IMR-90 (cell line): Measurements from ENCODE around the gene CENPX. TPM values are rescaled to one million over a fixed set of nuclear protein-coding genes. Genes with fewer than 3 reads are reported as not detected.

Experiments used
- ATAC-seq: fragments of 200-7000 bp; cut with Tn5 transposase; 2 replicates; pipeline ENCODE4 v1.9.1; 2020; ENCODE audit warnings: low read depth, mild to moderate bottlenecking, moderate library complexity
- BruUV-seq: library from RNA; stranded (reverse); fragments of 400-500 nt; replicated peaks from 2 replicates; lab custom pipeline; 2021; lab: Mats Ljungman, UMichigan
- CTCF ChIA-PET: fragments of 300-600 bp; formaldehyde crosslinking; extraction: SDS; loops from one replicate; lab custom pipeline; 2021; ENCODE audit warnings: antibody characterized with exemption; lab: Yijun Ruan, JAX
- POLR2A ChIA-PET: fragments of 300-600 bp; sonication (Branson Sonifier 250); formaldehyde crosslinking; loops from one replicate; lab custom pipeline; 2022; ENCODE audit warnings: antibody characterized with exemption; ENCODE audit not compliant: unreplicated experiment; lab: Charles Lee
- DNase-seq: peaks from one replicate; pipeline ENCODE4 v3.0.0; 2013
- H2AFZ ChIP-seq: replicated peaks from 2 replicates; pipeline ENCODE3; 2013; ENCODE audit warnings: low read length, mild to moderate bottlenecking; ENCODE audit not compliant: poor library complexity
- H2AK5ac ChIP-seq: 2 replicates; pipeline ENCODE4 v1.6.1; 2013; ENCODE audit warnings: low read depth, low read length, inconsistent platforms
- H2AK9ac ChIP-seq: replicated peaks from 2 replicates; pipeline ENCODE3; 2013; ENCODE audit warnings: mild to moderate bottlenecking, low read depth, low read length, moderate library complexity; ENCODE audit not compliant: poor library complexity
- H2BK120ac ChIP-seq: 2 replicates; pipeline ENCODE4 v1.6.1; 2013; ENCODE audit warnings: low read depth, low read length, inconsistent platforms
- H2BK15ac ChIP-seq: 3 replicates; pipeline ENCODE4 v1.6.1; 2013; ENCODE audit warnings: low read depth, low read length, inconsistent platforms
- H2BK20ac ChIP-seq: 2 replicates; pipeline ENCODE4 v1.6.1; 2013; ENCODE audit warnings: low read depth, mild to moderate bottlenecking, inconsistent platforms, low read length, moderate library complexity
- H2BK5ac ChIP-seq: 2 replicates; pipeline ENCODE4 v1.6.1; 2013; ENCODE audit warnings: mild to moderate bottlenecking, low read depth, low read length, inconsistent platforms; ENCODE audit not compliant: poor library complexity, severe bottlenecking
- H3K14ac ChIP-seq: replicated peaks from 2 replicates; pipeline ENCODE4 v1.6.1; 2013; ENCODE audit warnings: low read depth, low read length, inconsistent platforms
- H3K18ac ChIP-seq: 2 replicates; pipeline ENCODE4 v1.6.1; 2013; ENCODE audit warnings: low read depth, low read length, control low read depth
- H3K23ac ChIP-seq: 2 replicates; pipeline ENCODE4 v1.6.1; 2013; ENCODE audit warnings: low read depth, low read length, inconsistent platforms
- H3K27ac ChIP-seq: 2 replicates; pipeline ENCODE4 v1.5.1; 2013; ENCODE audit warnings: mild to moderate bottlenecking, control low read depth, low read length; ENCODE audit not compliant: insufficient read depth
- H3K27me3 ChIP-seq: 2 replicates; pipeline ENCODE4 v1.6.1; 2013; ENCODE audit warnings: low read length; ENCODE audit not compliant: control insufficient read depth, insufficient read depth
- H3K36me3 ChIP-seq: 2 replicates; pipeline ENCODE4 v1.6.1; 2013; ENCODE audit warnings: low read length, mixed read lengths; ENCODE audit not compliant: control insufficient read depth, insufficient read depth
- H3K4ac ChIP-seq: 2 replicates; pipeline ENCODE4 v1.6.1; 2013; ENCODE audit warnings: low read depth, low read length, inconsistent platforms
- H3K4me1 ChIP-seq: 2 replicates; pipeline ENCODE4 v1.6.1; 2013; ENCODE audit warnings: low read length, mixed read lengths; ENCODE audit not compliant: control insufficient read depth, insufficient read depth
- H3K4me2 ChIP-seq: 2 replicates; pipeline ENCODE4 v1.6.1; 2013; ENCODE audit warnings: low read depth, mild to moderate bottlenecking, control low read depth, low read length, moderate library complexity
- H3K4me3 ChIP-seq: 2 replicates; pipeline ENCODE4 v1.5.1; 2013; ENCODE audit warnings: low read depth, mild to moderate bottlenecking, control low read depth, low read length, moderate library complexity; ENCODE audit not compliant: insufficient read depth
- H3K56ac ChIP-seq: 2 replicates; pipeline ENCODE4 v1.6.1; 2013; ENCODE audit warnings: low read length, inconsistent platforms; ENCODE audit not compliant: insufficient read depth; ENCODE audit errors: extremely low read depth
- H3K79me1 ChIP-seq, 2 experiments: 2 replicates each; pipeline ENCODE4 v1.6.1; 2013; ENCODE audit warnings: low read length in 2 of 2, inconsistent platforms in 1 of 2, low read depth in 1 of 2
- H3K9ac ChIP-seq: 2 replicates; pipeline ENCODE4 v1.6.1; 2013; ENCODE audit warnings: low read depth, low read length, control low read depth
- H3K9me1 ChIP-seq: 2 replicates; pipeline ENCODE4 v1.6.1; 2013; ENCODE audit warnings: low read length, inconsistent platforms; ENCODE audit not compliant: insufficient read depth
- H3K9me3 ChIP-seq: 2 replicates; pipeline ENCODE4 v1.6.1; 2013; ENCODE audit warnings: low read length; ENCODE audit not compliant: control insufficient read depth, insufficient read depth
- H4K20me1 ChIP-seq: 2 replicates; pipeline ENCODE4 v1.6.1; 2013; ENCODE audit warnings: low read length, inconsistent platforms; ENCODE audit not compliant: insufficient read depth
- H4K5ac ChIP-seq: 2 replicates; pipeline ENCODE4 v1.6.1; 2013; ENCODE audit warnings: mild to moderate bottlenecking, low read depth, low read length, control low read depth
- H4K8ac ChIP-seq, 2 experiments: 2 replicates each; pipeline ENCODE4 v1.6.1; 2013; ENCODE audit warnings: low read depth in 2 of 2, low read length in 2 of 2, control low read depth in 1 of 2, inconsistent platforms in 1 of 2
- H4K91ac ChIP-seq: 2 replicates; pipeline ENCODE4 v1.6.1; 2013; ENCODE audit warnings: low read depth, low read length, inconsistent platforms; ENCODE audit not compliant: insufficient read depth
- CEBPB ChIP-seq: IDR thresholded peaks from 2 replicates; pipeline ENCODE4 v1.6.1; 2012; ENCODE audit warnings: low read depth, low read length, improper control_type of control experiment
- CHD1 ChIP-seq: IDR thresholded peaks from 2 replicates; pipeline ENCODE4 v1.6.1; 2012; ENCODE audit warnings: low read depth, low read length, improper control_type of control experiment
- CTCF ChIP-seq: conservative IDR thresholded peaks from 2 replicates; pipeline ENCODE4 v1.5.1; 2012; ENCODE audit warnings: mild to moderate bottlenecking, low read depth, low read length, improper control_type of control experiment
- ELK1 ChIP-seq: fragments of 150-350 bp; IDR thresholded peaks from 2 replicates; pipeline ENCODE4 v1.6.1; 2016; ENCODE audit warnings: low read depth, mild to moderate bottlenecking, low read length, moderate library complexity, borderline replicate concordance
- FOS ChIP-seq: fragments of 150-350 bp; IDR thresholded peaks from 2 replicates; pipeline ENCODE4 v1.6.1; 2016; ENCODE audit warnings: low read depth, low read length
- MAFK ChIP-seq: IDR thresholded peaks from 2 replicates; pipeline ENCODE4 v1.6.1; 2012; ENCODE audit warnings: low read depth, low read length, improper control_type of control experiment
- MAZ ChIP-seq: IDR thresholded peaks from 2 replicates; pipeline ENCODE4 v1.6.1; 2012; ENCODE audit warnings: low read depth, mild to moderate bottlenecking, low read length, improper control_type of control experiment, moderate library complexity, borderline replicate concordance
- MXI1 ChIP-seq: IDR thresholded peaks from 2 replicates; pipeline ENCODE4 v1.6.1; 2012; ENCODE audit warnings: low read depth, mild to moderate bottlenecking, low read length, moderate library complexity, borderline replicate concordance
- NFE2L2 ChIP-seq: fragments of 150-350 bp; IDR thresholded peaks from 2 replicates; pipeline ENCODE4 v1.6.1; 2016; ENCODE audit warnings: low read depth, mild to moderate bottlenecking, low read length
- POLR2A ChIP-seq: IDR thresholded peaks from 2 replicates; pipeline ENCODE4 v1.6.1; 2012; ENCODE audit warnings: mild to moderate bottlenecking, low read depth, low read length
- RAD21 ChIP-seq: IDR thresholded peaks from 2 replicates; pipeline ENCODE4 v1.6.1; 2012; ENCODE audit warnings: low read length, improper control_type of control experiment
- RCOR1 ChIP-seq: IDR thresholded peaks from 2 replicates; pipeline ENCODE4 v1.6.1; 2012; ENCODE audit warnings: mild to moderate bottlenecking, low read length, improper control_type of control experiment; ENCODE audit not compliant: insufficient replicate concordance
- RFX5 ChIP-seq: IDR thresholded peaks from 2 replicates; pipeline ENCODE4 v1.8.0; 2012; ENCODE audit warnings: low read depth, mild to moderate bottlenecking, low read length, moderate library complexity
- SMC3 ChIP-seq: fragments of 150-350 bp; IDR thresholded peaks from 2 replicates; pipeline ENCODE4 v1.6.1; 2016; ENCODE audit warnings: low read depth, mild to moderate bottlenecking, antibody characterized with exemption, low read length, moderate library complexity
- USF2 ChIP-seq: fragments of 150-350 bp; IDR thresholded peaks from 2 replicates; pipeline ENCODE4 v1.6.1; 2017; ENCODE audit warnings: mild to moderate bottlenecking, antibody characterized with exemption, low read length, low read depth
- WGBS, 2 experiments: methylation state at CpG; one replicate each; pipeline versions ENCODE4 v1.1.5 to v1.1.7; 2013; ENCODE audit warnings: missing lambda C conversion rate in 2 of 2; ENCODE audit not compliant: insufficient read length in 1 of 2; ENCODE audit errors: extremely low coverage in 2 of 2; 5-methylcytosine and 5-hydroxymethylcytosine counted together
- dilution Hi-C: fragments of 300-500 bp; cut with HindIII; formaldehyde crosslinking; loops from one replicate; pipeline ENCODE4 v1.14.3; 2018; ENCODE audit warnings: low sequenced_read_pairs; ENCODE audit not compliant: unreplicated experiment
- in situ Hi-C: fragments of 300-500 bp; cut with MboI; formaldehyde crosslinking; loops from 3 replicates; pipeline ENCODE4 v1.14.3; 2019; ENCODE audit warnings: low sequenced_read_pairs, inconsistent platforms, mixed read lengths
- intact Hi-C: fragments of 100-400 bp; cut with micrococcal nuclease; formaldehyde crosslinking; loops from 2 replicates; pipeline ENCODE4 v1.10.0; 2022
- polyA plus RNA-seq, 3 experiments: library from polyadenylated mRNA; depleted of rRNA; stranded (reverse); fragments of >200 nt; gene quantifications; 2 replicates each; pipeline ENCODE4 v1.2.3, GENCODE V29; 2012; ENCODE audit warnings: low replicate concordance in 1 of 3
- total RNA-seq: library from RNA; depleted of rRNA; stranded (reverse); fragments of >200 nt; gene quantifications from 2 replicates; pipeline ENCODE4 v1.2.3, GENCODE V29; 2012

CENPX gene
- total and polyA plus RNA-seq, 2 of the 4 experiments (the other 2 are of a cell fraction): 44.8 to 86.8 TPM

GRCh38 chr17:82008941-82009405 lies 13.7 kb downstream of the CENPX start:
- intact Hi-C loops (no loop called here), in situ Hi-C loops (no loop called here), dilution Hi-C loops (no loop called here)
- no TSS peak for BruUV-seq
- no peak overlapping the region for H3K4ac ChIP-seq
- H2AK9ac ChIP-seq: no peak overlapping the region
- no peak overlapping the region for H2AFZ ChIP-seq
- H2BK120ac ChIP-seq: no peak overlapping the region
- H3K23ac ChIP-seq: no peak overlapping the region
- no peak overlapping the region for H4K8ac ChIP-seq
- no peak overlapping the region for H3K4me3 ChIP-seq
- DNase-seq (no peak), ATAC-seq (no peak)
- no peak overlapping the region for H4K91ac ChIP-seq
- H2BK5ac ChIP-seq: no peak overlapping the region
- no peak overlapping the region for H3K27ac ChIP-seq
- H3K4me2 ChIP-seq: no peak overlapping the region
- H2BK20ac ChIP-seq: no peak overlapping the region
- H3K14ac ChIP-seq: no peak overlapping the region
- H4K5ac ChIP-seq: no peak overlapping the region
- H2AK5ac ChIP-seq: no peak overlapping the region
- no peak overlapping the region for H3K56ac ChIP-seq
- TF ChIP-seq RCOR1: no peak
- TF ChIP-seq CEBPB: no peak
- TF ChIP-seq USF2: no peak
- no peak for TF ChIP-seq POLR2A
- TF ChIP-seq FOS: no peak
- no peak for TF ChIP-seq RFX5
- no peak for TF ChIP-seq SMC3
- no peak for TF ChIP-seq MAZ
- TF ChIP-seq NFE2L2: no peak
- no peak for TF ChIP-seq MXI1
- TF ChIP-seq CHD1: no peak
- no peak for TF ChIP-seq RAD21
- TF ChIP-seq CTCF: no peak
- no peak for TF ChIP-seq MAFK
- no peak for TF ChIP-seq ELK1
- H3K36me3 ChIP-seq: peaks cover 3% of the 10 kb centered on the region; the same call in 1 of the 2 replicates
- no peak overlapping the region for H3K9ac ChIP-seq
- no peak overlapping the region for H2BK15ac ChIP-seq
- no peaks in the 10 kb centered on the region for H3K27me3 ChIP-seq
- ChIA-PET POLR2A (no interaction called here), CTCF (no interaction called here)
- WGBS, 2 experiments: 92% methylated on average over 21 of the region's 28 CpGs; no CpG with 5 or more reads in 1 of the 2 experiments
- H4K20me1 ChIP-seq: no peaks in the 10 kb centered on the region; the same call in 1 of the 2 replicates
- peaks cover 5 to 23% of the 10 kb centered on the region in 2 experiments; a peak in 3 of 4 replicates for H3K79me1 ChIP-seq
- no peaks in the 10 kb centered on the region for H3K9me3 ChIP-seq
- H3K4me1 ChIP-seq: peaks cover 19% of the 10 kb centered on the region
- H3K9me1 ChIP-seq: peaks cover 9% of the 10 kb centered on the region
- H3K18ac ChIP-seq: no peak overlapping the region
